Measurements from ENCODE around the gene MRPL3.

The MRPL3 gene

GRCh38 chr3:131518680-131519079, 15.9 kb upstream of the MRPL3 start:
- no peaks in the 10 kb centered on the region for H3K36me3 ChIP-seq (ENCODE audit: low read depth)
- H3K4me3 ChIP-seq (ENCODE audit: severe bottlenecking): no peak overlapping the region
- no peak for TF ChIP-seq CTCF (IDR thresholded peaks at IDR 0.05; ENCODE audit: poor library complexity, severe bottlenecking)
- ATAC-seq (ENCODE audit: low read depth) (no peak), DNase-seq (ENCODE audit: low spot score) (no peak)
- no peaks in the 10 kb centered on the region for H3K4me1 ChIP-seq (ENCODE audit: insufficient read depth, poor library complexity, severe bottlenecking)
- H3K27me3 ChIP-seq (ENCODE audit: insufficient read depth, poor library complexity, severe bottlenecking): no peaks in the 10 kb centered on the region
- H3K27ac ChIP-seq (ENCODE audit: poor library complexity, severe bottlenecking): no peak overlapping the region
- H3K9me3 ChIP-seq (ENCODE audit: severe bottlenecking): no peaks in the 10 kb centered on the region

GRCh38 chr3:131505421-131505820, 2.6 kb upstream of the MRPL3 start:
- Histone ChIP-seq H3K36me3 (ENCODE audit: low read depth) (peaks cover 10% of the 10 kb centered on the region), H3K4me1 (ENCODE audit: insufficient read depth, poor library complexity, severe bottlenecking) (peaks cover 6% of the 10 kb centered on the region), H3K9me3 (ENCODE audit: severe bottlenecking) (no peaks in the 10 kb centered on the region), H3K4me3 (ENCODE audit: severe bottlenecking) (no peak overlapping the region), H3K27ac (ENCODE audit: poor library complexity, severe bottlenecking) (no peak overlapping the region), H3K27me3 (ENCODE audit: insufficient read depth, poor library complexity, severe bottlenecking) (no peaks in the 10 kb centered on the region)
- TF ChIP-seq CTCF (IDR thresholded peaks at IDR 0.05; ENCODE audit: poor library complexity, severe bottlenecking): no peak
- DNase-seq (ENCODE audit: low spot score) (no peak), ATAC-seq (ENCODE audit: low read depth) (no peak)

GRCh38 chr3:131503320-131503635, 507 bp upstream of the MRPL3 start:
- Histone ChIP-seq H3K27me3 (ENCODE audit: insufficient read depth, poor library complexity, severe bottlenecking) (no peaks in the 10 kb centered on the region), H3K36me3 (ENCODE audit: low read depth) (peaks cover 29% of the 10 kb centered on the region), H3K9me3 (ENCODE audit: severe bottlenecking) (no peaks in the 10 kb centered on the region), H3K4me3 (ENCODE audit: severe bottlenecking) (peak overlapping the region; percentile 87), H3K4me1 (ENCODE audit: insufficient read depth, poor library complexity, severe bottlenecking) (peaks cover 6% of the 10 kb centered on the region), H3K27ac (ENCODE audit: poor library complexity, severe bottlenecking) (peak overlapping the region; percentile 36)
- TF ChIP-seq CTCF (IDR thresholded peaks at IDR 0.05; ENCODE audit: poor library complexity, severe bottlenecking): no peak
- no peak for ATAC-seq (ENCODE audit: low read depth)
- DNase-seq (ENCODE audit: low spot score): no peak

GRCh38 chr3:131501949-131502348, 822 bp downstream of the MRPL3 start:
- Histone ChIP-seq H3K9me3 (ENCODE audit: severe bottlenecking) (no peaks in the 10 kb centered on the region), H3K27me3 (ENCODE audit: insufficient read depth, poor library complexity, severe bottlenecking) (no peaks in the 10 kb centered on the region), H3K27ac (ENCODE audit: poor library complexity, severe bottlenecking) (peak overlapping the region; percentile 36), H3K36me3 (ENCODE audit: low read depth) (peaks cover 42% of the 10 kb centered on the region), H3K4me1 (ENCODE audit: insufficient read depth, poor library complexity, severe bottlenecking) (peaks cover 6% of the 10 kb centered on the region), H3K4me3 (ENCODE audit: severe bottlenecking) (peak overlapping the region; percentile 87)
- ATAC-seq (ENCODE audit: low read depth) (no peak), DNase-seq (ENCODE audit: low spot score) (no peak)
- TF ChIP-seq CTCF (IDR thresholded peaks at IDR 0.05; ENCODE audit: poor library complexity, severe bottlenecking): no peak

GRCh38 chr3:131494706-131495105, 8.1 kb downstream of the MRPL3 start:
- Histone ChIP-seq H3K27ac (ENCODE audit: poor library complexity, severe bottlenecking) (no peak overlapping the region), H3K4me3 (ENCODE audit: severe bottlenecking) (no peak overlapping the region), H3K27me3 (ENCODE audit: insufficient read depth, poor library complexity, severe bottlenecking) (no peaks in the 10 kb centered on the region), H3K36me3 (ENCODE audit: low read depth) (peaks cover 91% of the 10 kb centered on the region), H3K9me3 (ENCODE audit: severe bottlenecking) (no peaks in the 10 kb centered on the region), H3K4me1 (ENCODE audit: insufficient read depth, poor library complexity, severe bottlenecking) (no peaks in the 10 kb centered on the region)
- ATAC-seq (ENCODE audit: low read depth): no peak
- no peak for DNase-seq (ENCODE audit: low spot score)
- no peak for TF ChIP-seq CTCF (IDR thresholded peaks at IDR 0.05; ENCODE audit: poor library complexity, severe bottlenecking)
